Upper lobe of right lung (tissue), 1 donor: ENCODE results near the gene LRRC71. TPM values are rescaled to one million over a fixed set of nuclear protein-coding genes. Genes with fewer than 3 reads are reported as not detected.

Experiments
- ATAC-seq: fragments of 200-7000 bp; cut with Tn5 transposase; one replicate; pipeline ENCODE4 v1.9.1; 2020; ENCODE audit warnings: mild to moderate bottlenecking, moderate library complexity
- DNase-seq: peaks from one replicate; pipeline ENCODE4 v3.0.0-alpha.2; 2020
- H3K27ac ChIP-seq: fragments of 200-600 bp; one replicate; pipeline ENCODE4 v1.8.0; 2022
- H3K27me3 ChIP-seq: fragments of 200-600 bp; one replicate; pipeline ENCODE4 v1.8.0; 2022; ENCODE audit warnings: mild to moderate bottlenecking
- H3K36me3 ChIP-seq: fragments of 200-600 bp; one replicate; pipeline ENCODE4 v1.8.0; 2022
- H3K4me1 ChIP-seq: fragments of 200-600 bp; one replicate; pipeline ENCODE4 v1.8.0; 2022
- H3K4me3 ChIP-seq: fragments of 200-600 bp; one replicate; pipeline ENCODE4 v1.8.0; 2022; ENCODE audit warnings: mild to moderate bottlenecking
- H3K9me3 ChIP-seq: fragments of 200-600 bp; one replicate; pipeline ENCODE4 v1.8.0; 2022
- intact Hi-C: fragments of 100-400 bp; cut with DNase I; formaldehyde crosslinking; loops from one replicate; pipeline ENCODE4 v1.11.0; 2022
- total RNA-seq: library from RNA; stranded (reverse); fragmentation: NEBNext Ultra II Directional; extraction: Animal tissue kit (Norgen Biotek cat#: 25700); gene quantifications from one replicate; pipeline ENCODE4 v1.2.1, GENCODE V29; 2021
- TF ChIP-seq, protein P1 (sequence below): fragments of 200-600 bp; IDR thresholded peaks from one replicate; pipeline ENCODE4 v1.8.0; 2022; ENCODE audit warnings: antibody characterized with exemption
- donor health status: DM: no; HTN: yes; CAD: no; lungs with severe emphysema.

LRRC71 gene
- total RNA-seq, 1 donor from 2014 or later, result 0.26 TPM

DNA sequence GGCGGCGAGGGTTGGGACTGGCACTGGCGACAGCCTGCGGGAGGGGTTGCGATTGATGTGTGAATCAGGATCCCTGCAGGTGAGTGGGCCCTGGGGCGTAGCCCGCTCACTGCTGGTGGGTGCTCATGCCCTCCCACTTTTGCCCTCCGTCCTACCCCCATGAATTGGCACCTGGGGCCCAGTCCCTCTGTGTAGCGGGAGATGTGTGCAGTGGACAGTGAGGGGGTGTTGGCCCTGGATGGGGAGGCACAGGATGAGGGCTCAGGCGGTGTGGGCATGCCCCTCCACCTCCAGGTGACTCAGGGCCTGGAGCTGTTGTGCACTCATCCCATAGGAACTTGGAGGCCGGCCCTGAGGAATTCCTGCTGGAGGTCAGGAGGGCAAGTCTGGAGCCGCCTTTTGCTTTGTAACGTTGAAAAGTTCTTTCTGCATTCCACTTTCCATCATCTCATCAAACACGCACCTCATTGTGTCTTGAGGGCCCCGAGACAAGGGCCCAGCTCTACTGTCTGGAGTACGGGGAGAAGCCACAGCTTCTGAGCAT is 23.9 kb upstream of the LRRC71 start:
- Histone ChIP-seq H3K9me3 (no peaks in the 10 kb centered on the region), H3K4me3 (peak overlapping the region; percentile 1), H3K27me3 (peaks cover 14% of the 10 kb centered on the region), H3K27ac (peak overlapping the region; percentile 58), H3K4me1 (peaks cover 65% of the 10 kb centered on the region), H3K36me3 (no peaks in the 10 kb centered on the region)
- TF ChIP-seq, protein P1, sequence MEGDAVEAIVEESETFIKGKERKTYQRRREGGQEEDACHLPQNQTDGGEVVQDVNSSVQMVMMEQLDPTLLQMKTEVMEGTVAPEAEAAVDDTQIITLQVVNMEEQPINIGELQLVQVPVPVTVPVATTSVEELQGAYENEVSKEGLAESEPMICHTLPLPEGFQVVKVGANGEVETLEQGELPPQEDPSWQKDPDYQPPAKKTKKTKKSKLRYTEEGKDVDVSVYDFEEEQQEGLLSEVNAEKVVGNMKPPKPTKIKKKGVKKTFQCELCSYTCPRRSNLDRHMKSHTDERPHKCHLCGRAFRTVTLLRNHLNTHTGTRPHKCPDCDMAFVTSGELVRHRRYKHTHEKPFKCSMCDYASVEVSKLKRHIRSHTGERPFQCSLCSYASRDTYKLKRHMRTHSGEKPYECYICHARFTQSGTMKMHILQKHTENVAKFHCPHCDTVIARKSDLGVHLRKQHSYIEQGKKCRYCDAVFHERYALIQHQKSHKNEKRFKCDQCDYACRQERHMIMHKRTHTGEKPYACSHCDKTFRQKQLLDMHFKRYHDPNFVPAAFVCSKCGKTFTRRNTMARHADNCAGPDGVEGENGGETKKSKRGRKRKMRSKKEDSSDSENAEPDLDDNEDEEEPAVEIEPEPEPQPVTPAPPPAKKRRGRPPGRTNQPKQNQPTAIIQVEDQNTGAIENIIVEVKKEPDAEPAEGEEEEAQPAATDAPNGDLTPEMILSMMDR, result no peak
- intact Hi-C loops, result no loop called here
- no peak for ATAC-seq
- DNase-seq, result no peak

DNA sequence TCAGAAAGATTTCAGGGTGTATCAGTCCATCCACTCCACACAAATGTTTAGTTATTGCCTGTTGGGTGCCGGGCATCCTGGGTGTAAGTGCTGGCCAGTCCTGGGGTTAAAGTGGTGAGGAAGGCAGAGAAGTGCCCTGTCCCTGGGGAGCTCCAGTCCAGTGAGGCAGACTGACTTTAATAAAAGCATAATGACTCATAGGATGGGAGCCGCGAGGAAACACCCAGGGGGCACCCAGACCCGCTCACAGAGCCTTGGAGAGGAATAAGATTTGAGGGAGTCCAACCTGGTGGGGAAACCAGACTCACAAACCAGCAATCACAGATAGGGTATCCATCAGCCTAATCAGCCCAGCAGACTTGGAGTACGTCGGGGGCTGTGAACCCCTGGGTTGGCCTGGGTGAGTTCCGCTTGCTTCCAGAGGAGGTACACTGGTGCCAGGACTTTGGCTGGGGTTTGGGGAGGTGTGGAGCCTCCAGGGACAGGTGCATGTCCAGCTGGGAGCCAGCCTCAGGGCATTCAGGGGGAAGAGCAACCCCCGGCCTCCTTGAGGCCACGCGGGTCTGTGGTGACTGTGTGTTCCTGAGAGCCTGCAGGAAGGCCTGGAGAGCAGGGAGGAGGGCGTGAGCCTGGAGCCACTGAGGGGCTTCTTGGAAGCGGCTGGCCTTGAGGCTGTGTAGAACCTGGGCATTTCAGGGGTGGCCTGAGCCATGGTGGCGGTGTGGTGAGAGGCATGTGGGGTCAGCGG is 23.2 kb upstream of the LRRC71 start:
- peak overlapping the region; percentile 63 for H3K27ac ChIP-seq
- H3K4me1 ChIP-seq, result peaks cover 70% of the 10 kb centered on the region
- no peaks in the 10 kb centered on the region for H3K9me3 ChIP-seq
- no peak for ATAC-seq
- peak overlapping the region; percentile 26 for H3K4me3 ChIP-seq
- DNase-seq, result no peak
- intact Hi-C loops, result no loop called here
- peaks cover 14% of the 10 kb centered on the region for H3K27me3 ChIP-seq
- TF ChIP-seq, protein P1, result no peak
- no peaks in the 10 kb centered on the region for H3K36me3 ChIP-seq

DNA sequence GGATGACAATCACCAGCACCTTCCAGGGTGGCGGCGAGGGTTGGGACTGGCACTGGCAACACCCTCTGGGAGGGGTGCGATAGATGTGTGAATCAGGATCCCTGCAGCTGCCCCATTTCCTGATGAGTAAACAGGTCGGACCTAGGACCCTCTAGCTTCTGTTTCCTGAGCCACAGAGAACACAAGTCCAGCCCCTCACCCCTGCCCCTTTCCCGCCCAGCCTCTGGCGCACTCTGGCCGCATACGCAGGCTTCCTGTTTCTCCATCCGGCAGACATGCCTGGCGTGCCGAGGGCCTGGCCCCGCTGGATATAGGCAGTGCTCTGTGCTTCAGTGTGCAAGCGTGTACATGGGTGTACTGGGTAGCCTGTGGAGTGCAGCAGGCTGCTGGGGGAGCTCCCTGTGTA is 22.3 kb upstream of the LRRC71 start:
- peak overlapping the region; percentile 63 for H3K27ac ChIP-seq
- H3K9me3 ChIP-seq, result no peaks in the 10 kb centered on the region
- TF ChIP-seq, protein P1, result no peak
- ATAC-seq (peak; percentile 42), DNase-seq (no peak)
- H3K36me3 ChIP-seq, result no peaks in the 10 kb centered on the region
- H3K27me3 ChIP-seq, result peaks cover 12% of the 10 kb centered on the region
- peak overlapping the region; percentile 26 for H3K4me3 ChIP-seq
- peaks cover 68% of the 10 kb centered on the region for H3K4me1 ChIP-seq
- intact Hi-C loops, result no loop called here

DNA sequence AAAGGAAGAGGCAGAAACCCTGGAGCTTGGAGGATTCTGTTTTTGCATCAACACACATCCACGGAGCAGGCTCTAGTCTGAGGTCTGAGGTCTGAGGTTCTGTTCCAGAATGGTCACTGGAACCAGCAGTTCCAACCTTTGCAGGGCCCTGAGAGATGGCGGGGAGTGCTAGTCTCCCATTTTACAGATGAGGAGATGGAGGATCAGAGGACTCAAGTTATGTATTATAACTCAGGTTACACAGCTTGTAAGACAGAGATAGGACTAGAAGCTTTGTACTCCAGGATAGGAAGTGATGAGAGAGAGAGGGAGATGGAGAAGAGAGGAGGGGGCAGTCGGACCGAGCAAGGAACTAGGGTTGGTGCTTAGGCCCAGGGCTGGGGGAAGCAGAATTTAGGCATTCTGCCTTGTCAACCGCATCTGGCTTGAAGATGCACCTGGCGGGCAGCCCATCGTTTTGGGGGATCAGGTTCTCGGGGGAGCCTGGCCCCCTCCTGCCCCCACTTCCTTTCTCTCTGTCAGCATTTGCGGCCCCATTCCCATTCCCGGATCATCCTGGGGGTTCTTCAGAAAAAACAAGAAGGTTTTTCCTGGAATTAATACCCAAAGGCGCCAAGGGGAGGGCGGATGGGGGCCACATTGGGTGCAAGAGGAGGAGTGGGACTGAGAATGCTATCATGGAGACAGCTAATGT is 21.3 kb upstream of the LRRC71 start:
- intact Hi-C loops, result no loop called here
- H3K9me3 ChIP-seq, result no peaks in the 10 kb centered on the region
- H3K27ac ChIP-seq, result peak overlapping the region; percentile 63
- peaks cover 67% of the 10 kb centered on the region for H3K4me1 ChIP-seq
- TF ChIP-seq, protein P1, result no peak
- DNase-seq (no peak), ATAC-seq (no peak)
- peaks cover 2% of the 10 kb centered on the region for H3K27me3 ChIP-seq
- H3K36me3 ChIP-seq, result no peaks in the 10 kb centered on the region
- H3K4me3 ChIP-seq, result no peak overlapping the region

DNA sequence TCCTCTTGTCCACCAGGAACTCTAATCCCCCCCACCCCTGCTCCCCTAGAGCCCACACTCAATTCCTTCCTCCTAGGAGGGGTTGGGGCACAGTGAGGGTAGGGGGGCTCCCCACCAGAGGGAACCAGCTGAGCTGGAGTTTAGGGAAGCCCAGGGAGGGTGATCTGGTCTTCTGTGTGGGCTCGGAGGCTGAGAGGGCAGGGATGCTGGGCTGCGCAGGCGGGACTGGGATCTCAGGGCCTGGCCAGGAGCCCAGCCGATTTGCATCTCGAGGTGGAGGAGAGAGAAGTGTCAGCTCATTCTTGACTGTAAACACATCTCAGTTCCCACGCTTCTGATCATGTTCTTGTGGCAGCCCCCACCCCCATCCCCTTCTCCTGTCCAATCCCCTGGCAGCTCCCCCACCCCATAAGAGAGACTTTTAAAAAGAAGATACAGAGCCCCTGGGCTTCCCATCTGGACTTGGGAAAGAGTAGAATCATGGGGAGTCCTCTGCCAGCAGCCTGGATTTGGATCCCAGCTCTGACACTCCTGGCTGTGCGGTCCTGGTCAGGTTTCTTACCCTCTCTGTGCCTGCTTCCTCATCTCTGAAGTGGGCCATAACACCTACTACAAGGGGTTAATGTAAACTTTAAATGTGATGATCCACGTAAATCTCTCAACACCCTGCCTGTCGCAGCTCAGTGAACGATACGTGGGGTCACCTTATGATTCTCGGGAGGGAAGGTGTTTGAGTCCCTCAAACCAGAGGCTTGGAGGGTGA is 20.3 kb upstream of the LRRC71 start:
- H3K4me1 ChIP-seq, result peaks cover 63% of the 10 kb centered on the region
- intact Hi-C loops, result no loop called here

More for the DNA sequence above, 20.3 kb upstream of the LRRC71 start:
- DNase-seq (no peak), ATAC-seq (no peak)
- Histone ChIP-seq H3K27ac (no peak overlapping the region), H3K4me3 (no peak overlapping the region), H3K27me3 (no peaks in the 10 kb centered on the region), H3K36me3 (no peaks in the 10 kb centered on the region), H3K9me3 (no peaks in the 10 kb centered on the region)
- TF ChIP-seq, protein P1, result no peak
